AG10803 (cell line): ENCODE data around the gene PPFIA4.

Experiments
- DNase-seq: peaks from one replicate; pipeline ENCODE4 v3.0.0; 2010; ENCODE audit warnings: low read depth
- H3K4me3 ChIP-seq: 2 replicates; pipeline ENCODE4 v1.5.1; 2011; ENCODE audit warnings: mild to moderate bottlenecking, low read length, control low read depth
- TF ChIP-seq, protein P1 (sequence below): conservative IDR thresholded peaks from 2 replicates; pipeline ENCODE4 v1.5.1; 2011; ENCODE audit warnings: mild to moderate bottlenecking, low read length, control low read depth, inconsistent platforms

PPFIA4 gene

DNA sequence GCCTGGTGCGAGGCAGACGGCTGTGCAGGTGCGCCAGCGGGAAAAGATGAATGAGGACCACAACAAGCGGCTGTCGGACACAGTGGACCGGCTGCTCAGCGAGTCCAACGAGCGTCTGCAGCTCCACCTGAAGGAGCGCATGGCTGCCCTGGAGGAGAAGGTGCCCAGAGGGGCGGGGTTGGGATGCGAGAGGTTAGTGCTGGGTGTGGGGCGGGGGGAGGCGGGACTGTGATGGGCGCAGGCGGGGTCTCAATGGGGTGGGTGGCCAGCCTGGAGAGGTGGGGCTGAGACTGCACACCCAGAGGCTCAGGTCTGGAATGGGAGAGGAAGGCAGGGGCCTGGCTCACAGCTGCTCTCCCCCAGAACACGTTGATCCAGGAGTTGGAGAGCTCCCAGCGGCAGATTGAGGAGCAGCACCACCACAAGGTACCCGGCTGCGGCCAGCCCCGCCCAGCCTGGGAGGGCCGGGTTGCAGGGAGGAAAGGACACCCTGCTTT lies 22.3 kb downstream of the PPFIA4 start:
- TF ChIP-seq, protein P1, sequence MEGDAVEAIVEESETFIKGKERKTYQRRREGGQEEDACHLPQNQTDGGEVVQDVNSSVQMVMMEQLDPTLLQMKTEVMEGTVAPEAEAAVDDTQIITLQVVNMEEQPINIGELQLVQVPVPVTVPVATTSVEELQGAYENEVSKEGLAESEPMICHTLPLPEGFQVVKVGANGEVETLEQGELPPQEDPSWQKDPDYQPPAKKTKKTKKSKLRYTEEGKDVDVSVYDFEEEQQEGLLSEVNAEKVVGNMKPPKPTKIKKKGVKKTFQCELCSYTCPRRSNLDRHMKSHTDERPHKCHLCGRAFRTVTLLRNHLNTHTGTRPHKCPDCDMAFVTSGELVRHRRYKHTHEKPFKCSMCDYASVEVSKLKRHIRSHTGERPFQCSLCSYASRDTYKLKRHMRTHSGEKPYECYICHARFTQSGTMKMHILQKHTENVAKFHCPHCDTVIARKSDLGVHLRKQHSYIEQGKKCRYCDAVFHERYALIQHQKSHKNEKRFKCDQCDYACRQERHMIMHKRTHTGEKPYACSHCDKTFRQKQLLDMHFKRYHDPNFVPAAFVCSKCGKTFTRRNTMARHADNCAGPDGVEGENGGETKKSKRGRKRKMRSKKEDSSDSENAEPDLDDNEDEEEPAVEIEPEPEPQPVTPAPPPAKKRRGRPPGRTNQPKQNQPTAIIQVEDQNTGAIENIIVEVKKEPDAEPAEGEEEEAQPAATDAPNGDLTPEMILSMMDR: no peak
- H3K4me3 ChIP-seq: no peak overlapping the region
- no peak for DNase-seq

DNA sequence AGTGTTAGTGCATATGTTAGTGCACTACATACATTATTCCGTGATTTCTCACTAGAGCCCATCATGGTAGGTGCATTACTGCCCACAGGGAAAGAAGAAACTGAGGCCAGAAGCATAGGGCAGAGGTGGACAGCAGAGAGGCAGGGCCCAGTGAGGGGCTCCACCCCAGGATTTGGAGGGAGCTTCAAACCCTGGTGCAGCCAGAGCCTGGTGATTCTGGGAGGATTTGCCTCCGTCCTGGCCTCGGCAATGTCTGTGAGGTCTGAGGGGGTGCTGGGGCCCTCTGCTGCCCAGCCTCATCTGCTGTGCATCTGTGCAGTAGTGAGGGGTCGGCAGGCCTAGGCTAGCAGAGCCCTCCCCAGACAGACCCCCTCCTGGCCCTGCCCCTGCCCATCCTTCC lies 22.8 kb downstream of the PPFIA4 start:
- DNase-seq: no peak
- no peak overlapping the region for H3K4me3 ChIP-seq
- TF ChIP-seq, protein P1: no peak

DNA sequence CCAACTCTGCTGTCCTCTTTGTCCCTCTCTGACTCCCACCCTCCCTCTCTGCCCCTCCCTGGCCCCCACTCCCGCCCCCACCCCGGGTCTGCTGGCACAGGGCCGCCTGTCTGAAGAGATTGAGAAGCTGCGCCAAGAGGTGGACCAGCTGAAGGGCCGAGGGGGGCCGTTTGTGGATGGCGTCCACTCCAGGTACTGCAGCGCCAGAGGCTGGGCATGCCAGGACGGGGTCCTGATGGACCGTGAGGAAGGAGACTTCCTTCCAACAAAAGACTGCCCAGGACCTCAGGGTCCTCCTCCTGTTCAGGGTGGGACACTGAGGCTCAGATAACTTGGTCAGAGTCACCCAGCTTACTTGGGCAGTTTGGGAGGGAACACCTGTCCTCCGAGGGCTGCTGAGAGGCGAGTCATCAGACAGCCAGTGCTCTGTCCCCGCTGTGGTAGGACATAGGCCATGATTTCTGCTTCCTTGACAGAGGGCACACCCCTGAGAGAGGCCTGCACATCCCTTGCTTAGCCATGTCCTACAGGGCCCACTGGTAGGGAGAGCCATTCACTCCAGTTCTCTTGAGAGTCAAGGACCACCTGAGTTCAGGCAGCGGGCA lies 23.4 kb downstream of the PPFIA4 start:
- TF ChIP-seq, protein P1: no peak
- no peak overlapping the region for H3K4me3 ChIP-seq
- no peak for DNase-seq

DNA sequence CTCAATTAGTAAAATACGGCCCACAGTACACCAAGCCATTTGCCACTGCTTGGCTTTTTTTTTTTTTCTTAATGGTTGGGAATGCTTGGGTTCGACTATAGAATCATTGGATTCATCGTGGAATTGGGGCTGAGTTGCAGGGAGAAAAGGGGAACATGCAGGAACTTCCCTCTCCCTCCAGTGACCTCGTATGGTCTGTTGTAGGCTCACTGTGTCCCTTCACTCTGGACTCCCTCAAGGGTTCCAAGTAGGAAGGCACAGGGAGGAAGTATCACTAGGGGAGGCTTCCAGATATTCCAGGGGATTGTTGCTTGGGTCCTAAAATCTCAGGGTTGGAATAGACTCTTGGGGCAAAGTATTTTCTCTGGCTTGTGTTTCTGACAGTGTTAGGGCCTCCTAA lies 24.5 kb downstream of the PPFIA4 start:
- H3K4me3 ChIP-seq: no peak overlapping the region
- TF ChIP-seq, protein P1: no peak
- no peak for DNase-seq

DNA sequence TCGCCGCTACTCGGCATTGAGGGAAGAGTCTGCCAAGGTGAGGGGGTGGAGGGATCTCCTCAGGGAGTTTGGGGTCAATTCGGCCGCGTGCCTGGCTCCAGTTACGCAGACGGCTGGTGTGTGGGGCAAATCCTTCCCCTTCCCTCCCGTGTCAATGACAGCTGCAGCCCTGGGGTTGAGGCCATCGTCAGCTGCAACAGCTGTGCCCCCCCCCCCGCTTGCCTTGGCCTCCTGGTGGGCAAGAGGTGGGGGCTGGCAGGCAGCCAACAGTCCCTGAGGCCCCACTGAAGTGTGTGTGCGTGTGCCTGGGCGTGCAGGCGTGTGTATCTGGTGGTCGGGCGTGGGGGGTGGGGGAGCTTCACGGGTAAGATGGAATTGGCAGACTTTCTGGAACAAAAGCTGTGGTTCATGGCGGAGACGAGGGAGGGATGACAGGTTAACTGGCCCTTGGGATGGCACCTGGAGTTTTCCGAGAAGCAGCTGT lies 25.6 kb downstream of the PPFIA4 start:
- no peak overlapping the region for H3K4me3 ChIP-seq
- no peak for DNase-seq
- TF ChIP-seq, protein P1: no peak

DNA sequence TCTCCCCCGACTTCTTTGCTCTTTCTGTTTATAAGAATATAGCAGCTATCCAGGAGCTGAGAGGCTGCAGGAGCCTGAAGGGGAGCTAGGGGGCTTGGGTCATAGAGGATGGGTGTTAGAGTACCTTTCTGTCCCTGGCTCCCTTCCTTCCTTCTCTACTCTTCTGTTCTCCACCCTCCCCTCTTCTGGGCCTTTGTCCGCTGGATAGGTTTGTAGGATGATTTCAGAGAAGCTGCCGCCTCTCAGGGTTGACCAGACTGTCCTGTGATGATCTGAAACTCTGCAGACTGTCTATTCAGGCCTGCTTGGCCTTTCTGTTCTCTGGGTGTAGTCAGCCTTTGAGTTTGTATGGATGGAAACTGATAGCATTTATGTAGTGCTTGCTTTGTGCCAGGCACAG lies 26.3 kb downstream of the PPFIA4 start:
- no peak for DNase-seq
- TF ChIP-seq, protein P1: no peak
- H3K4me3 ChIP-seq: no peak overlapping the region

DNA sequence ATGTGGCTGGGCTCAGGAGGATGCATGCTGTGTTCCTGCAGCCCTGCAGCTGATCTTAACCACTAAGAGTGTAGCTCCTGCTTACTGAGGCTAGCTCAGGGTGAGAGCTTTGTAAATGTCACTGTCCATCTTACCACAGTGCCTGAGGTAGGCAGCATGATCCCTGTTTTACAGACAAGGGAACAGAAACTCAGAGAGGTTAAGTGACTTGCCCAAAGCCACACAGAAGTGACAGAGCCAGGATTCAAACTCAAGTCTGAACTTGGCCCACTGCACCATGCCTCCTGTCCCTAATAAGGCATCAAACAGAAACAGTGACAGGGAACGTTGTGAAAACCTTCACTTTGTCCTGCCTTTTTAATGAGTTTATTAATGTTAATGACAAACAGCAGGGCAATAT lies 27.9 kb downstream of the PPFIA4 start:
- H3K4me3 ChIP-seq: no peak overlapping the region
- no peak for DNase-seq
- TF ChIP-seq, protein P1: no peak
